Progenitor cell of endocrine pancreas (in vitro differentiated cells): ENCODE measurements around the gene FAM135A. TPM values are rescaled to one million over a fixed set of nuclear protein-coding genes. Genes with fewer than 3 reads are reported as not detected.
"Not testable (repeated sequence)": the region's sequence is repeated elsewhere in the genome, so short reads cannot be mapped to it uniquely, and the experiment has no call there.

ENCODE experiments used
- DNase-seq: peaks from one replicate; pipeline ENCODE4 v3.0.0; 2021; ENCODE audit warnings: low spot score; ENCODE audit not compliant: unreplicated experiment
- H3K27ac Mint-ChIP-seq: 2 replicates; pipeline ENCODE4 v1.8.0; 2021; ENCODE audit warnings: mild to moderate bottlenecking, moderate library complexity, mixed read lengths
- H3K27me3 Mint-ChIP-seq: 2 replicates; pipeline ENCODE4 v1.8.0; 2021; ENCODE audit warnings: mixed read lengths
- H3K36me3 Mint-ChIP-seq: 2 replicates; pipeline ENCODE4 v1.8.0; 2022; ENCODE audit warnings: mixed read lengths; ENCODE audit not compliant: insufficient read depth
- H3K4me1 Mint-ChIP-seq: 2 replicates; pipeline ENCODE4 v1.8.0; 2021; ENCODE audit warnings: low read depth, mixed read lengths
- H3K4me3 Mint-ChIP-seq: 2 replicates; pipeline ENCODE4 v1.8.0; 2021; ENCODE audit warnings: low read depth, mild to moderate bottlenecking, moderate library complexity, mixed read lengths
- H3K9me3 Mint-ChIP-seq: 2 replicates; pipeline ENCODE4 v1.8.0; 2021; ENCODE audit warnings: low read depth, mixed read lengths
- total RNA-seq: library from RNA; stranded (reverse); gene quantifications from 2 replicates; pipeline ENCODE4 v1.2.1, GENCODE V29; 2021
- TF ChIP-seq, protein P1 (sequence below): fragments of 200-600 bp; sonication (generic); IDR thresholded peaks from one replicate; pipeline ENCODE4 v1.5.0; 2021; ENCODE audit warnings: antibody characterized with exemption, mild to moderate bottlenecking; ENCODE audit not compliant: unreplicated experiment

Gene FAM135A
- total RNA-seq, 1 donor from 2014 or later, result 31.9 TPM

GRCh38 chr6:70436320-70436719 lies 23.0 kb downstream of the FAM135A start:
- Mint-ChIP-seq H3K4me3 (no peak overlapping the region), H3K4me1 (peaks cover 2% of the 10 kb centered on the region), H3K27ac (no peak overlapping the region), H3K9me3 (no peaks in the 10 kb centered on the region), H3K36me3 (peaks cover 18% of the 10 kb centered on the region), H3K27me3 (no peaks in the 10 kb centered on the region)
- TF ChIP-seq, protein P1, sequence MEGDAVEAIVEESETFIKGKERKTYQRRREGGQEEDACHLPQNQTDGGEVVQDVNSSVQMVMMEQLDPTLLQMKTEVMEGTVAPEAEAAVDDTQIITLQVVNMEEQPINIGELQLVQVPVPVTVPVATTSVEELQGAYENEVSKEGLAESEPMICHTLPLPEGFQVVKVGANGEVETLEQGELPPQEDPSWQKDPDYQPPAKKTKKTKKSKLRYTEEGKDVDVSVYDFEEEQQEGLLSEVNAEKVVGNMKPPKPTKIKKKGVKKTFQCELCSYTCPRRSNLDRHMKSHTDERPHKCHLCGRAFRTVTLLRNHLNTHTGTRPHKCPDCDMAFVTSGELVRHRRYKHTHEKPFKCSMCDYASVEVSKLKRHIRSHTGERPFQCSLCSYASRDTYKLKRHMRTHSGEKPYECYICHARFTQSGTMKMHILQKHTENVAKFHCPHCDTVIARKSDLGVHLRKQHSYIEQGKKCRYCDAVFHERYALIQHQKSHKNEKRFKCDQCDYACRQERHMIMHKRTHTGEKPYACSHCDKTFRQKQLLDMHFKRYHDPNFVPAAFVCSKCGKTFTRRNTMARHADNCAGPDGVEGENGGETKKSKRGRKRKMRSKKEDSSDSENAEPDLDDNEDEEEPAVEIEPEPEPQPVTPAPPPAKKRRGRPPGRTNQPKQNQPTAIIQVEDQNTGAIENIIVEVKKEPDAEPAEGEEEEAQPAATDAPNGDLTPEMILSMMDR, result no peak
- DNase-seq, result no peak

- Mint-ChIP-seq H3K4me1 (no peaks in the 10 kb centered on the region), H3K27me3 (no peaks in the 10 kb centered on the region), H3K9me3 (peaks cover 24% of the 10 kb centered on the region), H3K4me3 (no peak overlapping the region), H3K36me3 (peaks cover 54% of the 10 kb centered on the region), H3K27ac (no peak overlapping the region)
- TF ChIP-seq, protein P1, result no peak
- no peak for DNase-seq
These were observed 31.7 kb downstream of the FAM135A start for GRCh38 chr6:70445001-70445400.

GRCh38 chr6:70447343-70448070 lies 34.2 kb downstream of the FAM135A start:
- not testable (repeated sequence) for H3K27ac Mint-ChIP-seq, H3K4me1 Mint-ChIP-seq, H3K27me3 Mint-ChIP-seq, DNase-seq, H3K4me3 Mint-ChIP-seq
- H3K9me3 Mint-ChIP-seq, result peaks cover 27% of the 10 kb centered on the region
- H3K36me3 Mint-ChIP-seq, result peaks cover 52% of the 10 kb centered on the region

- H3K4me1 Mint-ChIP-seq, H3K4me3 Mint-ChIP-seq, H3K27ac Mint-ChIP-seq, DNase-seq, H3K27me3 Mint-ChIP-seq: not testable (repeated sequence)
- H3K9me3 Mint-ChIP-seq, result peaks cover 17% of the 10 kb centered on the region
- H3K36me3 Mint-ChIP-seq, result peaks cover 36% of the 10 kb centered on the region
These were observed 40.6 kb downstream of the FAM135A start for GRCh38 chr6:70453899-70454298.

DNA sequence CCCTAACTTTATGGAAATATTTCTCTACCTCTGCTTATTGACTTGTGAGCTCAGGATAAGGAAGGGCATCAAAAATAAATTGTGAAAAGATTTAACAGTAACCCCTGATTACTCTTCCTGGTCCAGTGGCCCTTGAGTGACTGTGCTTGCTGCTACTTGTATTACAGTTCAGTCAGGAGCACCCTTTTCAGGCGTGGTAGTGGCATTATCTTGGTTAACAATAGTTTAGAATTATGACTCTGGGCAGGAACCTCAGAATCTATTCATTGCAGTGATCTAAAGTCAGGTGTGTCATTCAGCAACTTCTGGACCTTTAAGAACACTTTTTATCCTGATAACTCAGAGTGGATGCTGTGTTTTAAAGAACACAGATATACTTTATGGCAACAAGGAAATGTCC lies 43.4 kb downstream of the FAM135A start:
- DNase-seq, result no peak
- no peaks in the 10 kb centered on the region for H3K4me1 Mint-ChIP-seq
- H3K27ac Mint-ChIP-seq, result peak overlapping the region; percentile 26
- H3K4me3 Mint-ChIP-seq, result no peak overlapping the region
- no peaks in the 10 kb centered on the region for H3K27me3 Mint-ChIP-seq
- peaks cover 7% of the 10 kb centered on the region for H3K9me3 Mint-ChIP-seq
- peaks cover 26% of the 10 kb centered on the region for H3K36me3 Mint-ChIP-seq
- TF ChIP-seq, protein P1, result no peak

DNA sequence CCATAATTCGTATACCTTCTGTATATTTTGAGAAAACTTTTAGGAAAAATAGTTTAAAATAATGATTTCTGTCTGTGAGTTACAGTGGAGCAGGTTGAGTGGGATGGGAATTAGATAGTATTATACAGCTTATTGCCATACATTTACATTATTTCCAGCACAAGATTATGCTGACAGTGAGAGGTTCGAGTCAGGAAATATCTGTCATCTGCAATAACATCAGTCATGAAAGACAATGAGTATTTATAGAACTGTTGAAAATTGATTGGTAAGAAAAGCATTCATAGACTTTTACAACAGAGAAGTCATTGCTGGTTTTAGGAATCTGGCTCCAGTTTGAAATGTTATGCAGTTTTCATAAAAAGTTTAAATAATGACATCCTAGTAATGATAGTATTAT lies 45.9 kb downstream of the FAM135A start:
- H3K4me1 Mint-ChIP-seq, result peaks cover 3% of the 10 kb centered on the region
- H3K4me3 Mint-ChIP-seq, result no peak overlapping the region
- H3K36me3 Mint-ChIP-seq, result peaks cover 20% of the 10 kb centered on the region

DNA sequence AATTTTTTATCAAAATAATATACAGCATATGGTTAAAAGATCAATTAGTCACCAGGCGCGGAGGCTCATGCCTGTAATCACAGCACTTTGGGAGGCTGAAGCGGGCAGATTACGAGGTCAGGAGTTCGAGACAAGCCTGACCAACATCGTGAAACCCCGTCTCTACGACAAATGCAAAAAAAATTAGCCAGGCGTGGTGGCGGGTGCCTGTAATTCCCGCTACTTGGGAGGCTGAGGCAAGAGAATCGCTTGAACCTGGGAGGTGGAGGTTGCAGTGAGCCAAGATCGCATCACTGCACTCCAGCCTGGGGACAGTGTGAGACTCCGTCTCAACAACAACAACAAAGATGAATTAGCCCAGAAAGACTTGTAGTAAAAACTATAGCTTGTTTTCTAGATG lies 46.4 kb downstream of the FAM135A start:
- not testable (repeated sequence) for H3K27ac Mint-ChIP-seq, H3K9me3 Mint-ChIP-seq, DNase-seq, H3K4me1 Mint-ChIP-seq, H3K27me3 Mint-ChIP-seq, H3K4me3 Mint-ChIP-seq
- peaks cover 17% of the 10 kb centered on the region for H3K36me3 Mint-ChIP-seq

More for the DNA sequence above, 45.9 kb downstream of the FAM135A start:
- H3K27me3 Mint-ChIP-seq, result no peaks in the 10 kb centered on the region
- no peak overlapping the region for H3K27ac Mint-ChIP-seq
- H3K9me3 Mint-ChIP-seq, result no peaks in the 10 kb centered on the region
- no peak for DNase-seq
- TF ChIP-seq, protein P1, result no peak
